Measurements from ENCODE around the gene TRIM7. TPM values are rescaled to one million over a fixed set of nuclear protein-coding genes. Genes with fewer than 3 reads are reported as not detected.
"Not testable (repeated sequence)": the region's sequence is repeated elsewhere in the genome, so short reads cannot be mapped to it uniquely, and the experiment has no call there.

TRIM7 gene
- total RNA-seq, 1 donor from 2014 or later: not detected

DNA sequence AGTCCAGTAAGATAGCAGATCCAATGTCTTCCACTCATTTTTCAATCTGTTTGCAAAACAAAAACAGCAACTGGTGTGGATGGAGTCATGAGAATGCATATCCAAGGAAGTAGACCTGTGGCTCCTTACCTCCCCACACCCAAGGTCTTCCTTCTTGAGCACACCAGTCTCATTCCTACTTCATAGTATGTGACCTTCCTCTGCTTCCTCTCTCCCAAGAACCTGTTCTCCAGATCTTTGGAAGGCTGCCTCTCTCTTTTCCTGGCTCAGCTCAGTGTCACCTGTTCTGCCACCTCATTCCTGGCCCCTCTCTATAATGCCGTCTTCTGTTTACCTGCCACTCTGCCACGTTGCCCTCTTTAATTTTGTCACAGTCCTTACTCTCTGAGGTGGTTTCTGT lies 7.9 kb upstream of the TRIM7 start:
- Mint-ChIP-seq H3K27ac (ENCODE audit: unreplicated experiment) (no peak overlapping the region), H3K4me1 (peaks cover 19% of the 10 kb centered on the region), H3K27me3 (ENCODE audit: low read depth) (peaks cover 67% of the 10 kb centered on the region), H3K36me3 (ENCODE audit: low read depth) (no peaks in the 10 kb centered on the region), H3K9me3 (no peaks in the 10 kb centered on the region), H3K4me3 (peak overlapping the region; percentile 2)
- no peak for DNase-seq (ENCODE audit: low read depth, low spot score)
- TF ChIP-seq, protein P1, sequence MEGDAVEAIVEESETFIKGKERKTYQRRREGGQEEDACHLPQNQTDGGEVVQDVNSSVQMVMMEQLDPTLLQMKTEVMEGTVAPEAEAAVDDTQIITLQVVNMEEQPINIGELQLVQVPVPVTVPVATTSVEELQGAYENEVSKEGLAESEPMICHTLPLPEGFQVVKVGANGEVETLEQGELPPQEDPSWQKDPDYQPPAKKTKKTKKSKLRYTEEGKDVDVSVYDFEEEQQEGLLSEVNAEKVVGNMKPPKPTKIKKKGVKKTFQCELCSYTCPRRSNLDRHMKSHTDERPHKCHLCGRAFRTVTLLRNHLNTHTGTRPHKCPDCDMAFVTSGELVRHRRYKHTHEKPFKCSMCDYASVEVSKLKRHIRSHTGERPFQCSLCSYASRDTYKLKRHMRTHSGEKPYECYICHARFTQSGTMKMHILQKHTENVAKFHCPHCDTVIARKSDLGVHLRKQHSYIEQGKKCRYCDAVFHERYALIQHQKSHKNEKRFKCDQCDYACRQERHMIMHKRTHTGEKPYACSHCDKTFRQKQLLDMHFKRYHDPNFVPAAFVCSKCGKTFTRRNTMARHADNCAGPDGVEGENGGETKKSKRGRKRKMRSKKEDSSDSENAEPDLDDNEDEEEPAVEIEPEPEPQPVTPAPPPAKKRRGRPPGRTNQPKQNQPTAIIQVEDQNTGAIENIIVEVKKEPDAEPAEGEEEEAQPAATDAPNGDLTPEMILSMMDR (conservative IDR thresholded peaks at IDR 0.05): no peak

GRCh38 chr5:181212080-181212479 lies 7.1 kb upstream of the TRIM7 start:
- TF ChIP-seq, protein P1 (conservative IDR thresholded peaks at IDR 0.05): no peak
- Mint-ChIP-seq H3K36me3 (ENCODE audit: low read depth) (peaks cover 6% of the 10 kb centered on the region), H3K27me3 (ENCODE audit: low read depth) (peaks cover 67% of the 10 kb centered on the region), H3K9me3 (peaks cover 4% of the 10 kb centered on the region), H3K27ac (ENCODE audit: unreplicated experiment) (no peak overlapping the region), H3K4me3 (no peak overlapping the region), H3K4me1 (peaks cover 18% of the 10 kb centered on the region)
- no peak for DNase-seq (ENCODE audit: low read depth, low spot score)

GRCh38 chr5:181211208-181211607 lies 6.2 kb upstream of the TRIM7 start:
- H3K4me1 Mint-ChIP-seq: peaks cover 22% of the 10 kb centered on the region
- peaks cover 68% of the 10 kb centered on the region for H3K27me3 Mint-ChIP-seq (ENCODE audit: low read depth)
- H3K4me3 Mint-ChIP-seq: no peak overlapping the region
- H3K27ac Mint-ChIP-seq (ENCODE audit: unreplicated experiment): no peak overlapping the region
- TF ChIP-seq, protein P1 (conservative IDR thresholded peaks at IDR 0.05): no peak
- DNase-seq (ENCODE audit: low read depth, low spot score): no peak
- H3K36me3 Mint-ChIP-seq (ENCODE audit: low read depth): peaks cover 12% of the 10 kb centered on the region
- peaks cover 6% of the 10 kb centered on the region for H3K9me3 Mint-ChIP-seq

DNA sequence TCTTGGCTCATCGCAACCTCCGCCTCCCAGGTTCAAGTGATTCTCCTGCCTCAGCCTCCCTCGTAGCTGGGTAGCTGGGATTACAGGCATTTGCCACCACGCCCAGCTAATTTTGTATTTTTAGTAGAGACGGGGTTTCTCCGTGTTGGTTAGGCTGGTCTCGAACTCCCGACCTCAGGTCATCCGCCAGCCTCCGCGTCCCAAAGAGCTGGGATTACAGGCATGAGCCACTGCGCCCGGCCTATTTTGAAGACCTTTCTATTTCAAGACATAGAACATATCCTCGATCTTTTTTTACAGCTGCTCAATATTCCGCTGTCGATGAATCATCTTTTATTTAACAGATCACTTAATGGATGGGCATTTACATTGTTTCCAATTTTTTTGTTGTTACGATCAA lies 5.7 kb upstream of the TRIM7 start:
- H3K4me3 Mint-ChIP-seq; H3K9me3 Mint-ChIP-seq; DNase-seq (ENCODE audit: low read depth, low spot score); H3K27ac Mint-ChIP-seq (ENCODE audit: unreplicated experiment): not testable (repeated sequence)
- Mint-ChIP-seq H3K4me1 (peaks cover 25% of the 10 kb centered on the region), H3K36me3 (ENCODE audit: low read depth) (peaks cover 16% of the 10 kb centered on the region), H3K27me3 (ENCODE audit: low read depth) (peaks cover 69% of the 10 kb centered on the region)

DNA sequence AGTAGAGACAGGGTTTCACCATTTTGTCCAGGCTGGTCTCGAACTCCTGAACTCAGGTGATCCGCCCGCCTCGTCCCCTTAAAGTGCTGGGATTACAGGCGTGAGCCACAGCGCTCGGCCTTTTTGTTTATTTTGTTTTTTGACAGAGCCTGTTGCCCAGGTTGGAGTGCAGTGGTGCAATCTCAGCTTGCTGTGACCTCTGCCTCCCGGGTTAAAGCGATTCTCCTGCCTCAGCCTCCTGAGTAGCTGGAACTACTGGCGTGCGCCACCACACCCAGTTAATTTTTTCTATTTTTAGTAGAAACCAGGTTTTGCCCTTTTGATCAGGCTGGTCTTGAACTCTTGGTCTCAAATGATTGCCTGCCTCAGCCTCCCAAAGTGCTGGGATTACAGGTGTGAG lies 5.2 kb upstream of the TRIM7 start:
- peaks cover 29% of the 10 kb centered on the region for H3K4me1 Mint-ChIP-seq
- peaks cover 73% of the 10 kb centered on the region for H3K27me3 Mint-ChIP-seq (ENCODE audit: low read depth)
- H3K9me3 Mint-ChIP-seq; DNase-seq (ENCODE audit: low read depth, low spot score); H3K4me3 Mint-ChIP-seq; H3K27ac Mint-ChIP-seq (ENCODE audit: unreplicated experiment): not testable (repeated sequence)
- peaks cover 17% of the 10 kb centered on the region for H3K36me3 Mint-ChIP-seq (ENCODE audit: low read depth)

- not testable (repeated sequence) for H3K4me3 Mint-ChIP-seq; H3K9me3 Mint-ChIP-seq; H3K27ac Mint-ChIP-seq (ENCODE audit: unreplicated experiment); DNase-seq (ENCODE audit: low read depth, low spot score)
- H3K36me3 Mint-ChIP-seq (ENCODE audit: low read depth): peaks cover 17% of the 10 kb centered on the region
- peaks cover 71% of the 10 kb centered on the region for H3K27me3 Mint-ChIP-seq (ENCODE audit: low read depth)
- peaks cover 29% of the 10 kb centered on the region for H3K4me1 Mint-ChIP-seq
These were observed 4.0 kb upstream of the TRIM7 start for GRCh38 chr5:181209006-181209405.

- no peak for DNase-seq (ENCODE audit: low read depth, low spot score)
- H3K4me3 Mint-ChIP-seq: peak overlapping the region; percentile 99
- H3K9me3 Mint-ChIP-seq: peaks cover 6% of the 10 kb centered on the region
- peaks cover 17% of the 10 kb centered on the region for H3K36me3 Mint-ChIP-seq (ENCODE audit: low read depth)
- peaks cover 72% of the 10 kb centered on the region for H3K27me3 Mint-ChIP-seq (ENCODE audit: low read depth)
- TF ChIP-seq, protein P1 (conservative IDR thresholded peaks at IDR 0.05): no peak
- H3K27ac Mint-ChIP-seq (ENCODE audit: unreplicated experiment): no peak overlapping the region
- H3K4me1 Mint-ChIP-seq: peaks cover 29% of the 10 kb centered on the region
These were observed 2.9 kb upstream of the TRIM7 start for GRCh38 chr5:181207960-181208253.
